Astrocyte (in vitro differentiated cells and primary cell): ENCODE measurements around the gene PARP6.

Source experiments
- EZH2 ChIP-seq: IDR thresholded peaks from 2 replicates; pipeline ENCODE4 v1.6.1; 2012; ENCODE audit warnings: mild to moderate bottlenecking, low read length, inconsistent platforms; ENCODE audit not compliant: insufficient read depth
- TF ChIP-seq, protein P1 (sequence below): IDR thresholded peaks from 2 replicates; pipeline ENCODE4 v1.5.1; 2011; ENCODE audit warnings: low read depth, mild to moderate bottlenecking, inconsistent platforms, low read length, moderate library complexity; ENCODE audit not compliant: insufficient read depth

DNA sequence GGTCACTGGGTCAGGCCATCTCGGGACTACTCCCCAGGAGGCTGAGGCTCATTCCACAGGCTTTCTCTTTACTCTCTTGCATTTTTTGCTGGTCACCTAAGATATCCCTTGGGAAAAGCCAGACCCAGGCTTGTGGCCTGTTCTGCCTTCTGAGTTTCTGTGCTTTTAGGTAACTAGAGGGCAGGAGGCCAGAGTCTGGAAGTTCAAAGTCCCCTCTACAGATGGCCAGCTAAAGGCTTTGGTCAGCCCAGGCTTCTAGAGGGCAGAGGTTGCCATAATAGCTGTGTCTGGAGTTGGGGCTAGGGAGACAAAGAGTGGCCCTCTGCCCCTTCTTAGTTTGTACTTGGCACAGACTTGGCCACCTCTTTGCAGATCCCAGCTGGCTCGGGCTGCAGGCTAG, 8.4 kb upstream of the PARP6 start:
- TF ChIP-seq, protein P1, sequence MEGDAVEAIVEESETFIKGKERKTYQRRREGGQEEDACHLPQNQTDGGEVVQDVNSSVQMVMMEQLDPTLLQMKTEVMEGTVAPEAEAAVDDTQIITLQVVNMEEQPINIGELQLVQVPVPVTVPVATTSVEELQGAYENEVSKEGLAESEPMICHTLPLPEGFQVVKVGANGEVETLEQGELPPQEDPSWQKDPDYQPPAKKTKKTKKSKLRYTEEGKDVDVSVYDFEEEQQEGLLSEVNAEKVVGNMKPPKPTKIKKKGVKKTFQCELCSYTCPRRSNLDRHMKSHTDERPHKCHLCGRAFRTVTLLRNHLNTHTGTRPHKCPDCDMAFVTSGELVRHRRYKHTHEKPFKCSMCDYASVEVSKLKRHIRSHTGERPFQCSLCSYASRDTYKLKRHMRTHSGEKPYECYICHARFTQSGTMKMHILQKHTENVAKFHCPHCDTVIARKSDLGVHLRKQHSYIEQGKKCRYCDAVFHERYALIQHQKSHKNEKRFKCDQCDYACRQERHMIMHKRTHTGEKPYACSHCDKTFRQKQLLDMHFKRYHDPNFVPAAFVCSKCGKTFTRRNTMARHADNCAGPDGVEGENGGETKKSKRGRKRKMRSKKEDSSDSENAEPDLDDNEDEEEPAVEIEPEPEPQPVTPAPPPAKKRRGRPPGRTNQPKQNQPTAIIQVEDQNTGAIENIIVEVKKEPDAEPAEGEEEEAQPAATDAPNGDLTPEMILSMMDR = no peak
- TF ChIP-seq EZH2 = no peak
